ENCODE measurements around the gene GPR173.

DNA sequence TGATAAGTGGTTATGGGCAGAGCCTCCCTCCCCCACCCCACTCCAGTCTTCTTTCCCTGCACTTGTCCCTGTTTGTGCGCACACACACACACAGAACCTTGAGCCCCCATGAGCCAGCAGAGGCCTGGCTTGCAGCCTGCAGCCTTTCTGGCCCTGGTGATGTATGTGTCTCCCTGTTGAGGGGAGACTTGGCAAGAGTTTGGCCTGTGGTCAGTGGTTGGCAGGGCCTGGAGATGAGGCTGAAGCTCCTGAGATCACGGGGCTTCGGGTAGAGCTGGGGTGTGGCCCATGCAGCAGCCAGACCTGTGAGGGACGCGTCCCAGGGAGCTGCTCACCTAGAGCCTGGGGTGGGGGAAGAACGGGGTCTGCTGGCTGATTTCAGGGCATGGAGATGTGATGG is 2.3 kb downstream of the GPR173 start:
- TF ChIP-seq, protein P1, sequence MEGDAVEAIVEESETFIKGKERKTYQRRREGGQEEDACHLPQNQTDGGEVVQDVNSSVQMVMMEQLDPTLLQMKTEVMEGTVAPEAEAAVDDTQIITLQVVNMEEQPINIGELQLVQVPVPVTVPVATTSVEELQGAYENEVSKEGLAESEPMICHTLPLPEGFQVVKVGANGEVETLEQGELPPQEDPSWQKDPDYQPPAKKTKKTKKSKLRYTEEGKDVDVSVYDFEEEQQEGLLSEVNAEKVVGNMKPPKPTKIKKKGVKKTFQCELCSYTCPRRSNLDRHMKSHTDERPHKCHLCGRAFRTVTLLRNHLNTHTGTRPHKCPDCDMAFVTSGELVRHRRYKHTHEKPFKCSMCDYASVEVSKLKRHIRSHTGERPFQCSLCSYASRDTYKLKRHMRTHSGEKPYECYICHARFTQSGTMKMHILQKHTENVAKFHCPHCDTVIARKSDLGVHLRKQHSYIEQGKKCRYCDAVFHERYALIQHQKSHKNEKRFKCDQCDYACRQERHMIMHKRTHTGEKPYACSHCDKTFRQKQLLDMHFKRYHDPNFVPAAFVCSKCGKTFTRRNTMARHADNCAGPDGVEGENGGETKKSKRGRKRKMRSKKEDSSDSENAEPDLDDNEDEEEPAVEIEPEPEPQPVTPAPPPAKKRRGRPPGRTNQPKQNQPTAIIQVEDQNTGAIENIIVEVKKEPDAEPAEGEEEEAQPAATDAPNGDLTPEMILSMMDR (IDR thresholded peaks at IDR 0.05; ENCODE audit: control extremely low read depth in 1 of 3, insufficient read depth in 1 of 3, low read depth in 1 of 3, low read length in 3 of 3), result no peak
- TF ChIP-seq POLR2A (IDR thresholded peaks at IDR 0.05; ENCODE audit: control extremely low read depth in 1 of 2, low read depth in 2 of 2, low read length in 2 of 2), result no peak
- no peak for TF ChIP-seq SP1 (IDR thresholded peaks at IDR 0.05; ENCODE audit: low read depth, low read length)
- no peak for TF ChIP-seq POLR2AphosphoS5 (IDR thresholded peaks at IDR 0.05; ENCODE audit: low read depth, low read length)
- no peak for TF ChIP-seq HDAC6 (IDR thresholded peaks at IDR 0.05; ENCODE audit: low read depth, low read length)
- TF ChIP-seq EZH2 (IDR thresholded peaks at IDR 0.05; ENCODE audit: low read depth, low read length, severe bottlenecking), result no peak
- no peak for TF ChIP-seq KDM1A (IDR thresholded peaks at IDR 0.05; ENCODE audit: borderline replicate concordance, low read length)
- TF ChIP-seq, protein P2, sequence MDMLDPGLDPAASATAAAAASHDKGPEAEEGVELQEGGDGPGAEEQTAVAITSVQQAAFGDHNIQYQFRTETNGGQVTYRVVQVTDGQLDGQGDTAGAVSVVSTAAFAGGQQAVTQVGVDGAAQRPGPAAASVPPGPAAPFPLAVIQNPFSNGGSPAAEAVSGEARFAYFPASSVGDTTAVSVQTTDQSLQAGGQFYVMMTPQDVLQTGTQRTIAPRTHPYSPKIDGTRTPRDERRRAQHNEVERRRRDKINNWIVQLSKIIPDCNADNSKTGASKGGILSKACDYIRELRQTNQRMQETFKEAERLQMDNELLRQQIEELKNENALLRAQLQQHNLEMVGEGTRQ (IDR thresholded peaks at IDR 0.05; ENCODE audit: low read length), result no peak
- TF ChIP-seq YY1 (IDR thresholded peaks at IDR 0.05; ENCODE audit: low read depth, low read length), result no peak
